GM12878 (cell line): ENCODE results near the gene SLC37A3.

Experiments used
- HDGF ChIP-seq: fragments of 450-650 bp; IDR thresholded peaks from 2 replicates; pipeline ENCODE4 v1.6.1; 2016; ENCODE audit warnings: antibody characterized with exemption
- JUND ChIP-seq: IDR thresholded peaks from 2 replicates; pipeline ENCODE4 v1.6.1; 2012; ENCODE audit warnings: low read depth, mild to moderate bottlenecking, low read length, improper control_type of control experiment, moderate library complexity
- POLR2AphosphoS5 ChIP-seq: IDR thresholded peaks from 2 replicates; pipeline ENCODE4 v1.6.1; 2011; ENCODE audit warnings: mild to moderate bottlenecking, low read length, inconsistent platforms
- RFX5 ChIP-seq: IDR thresholded peaks from 2 replicates; pipeline ENCODE4 v1.6.1; 2011; ENCODE audit warnings: low read depth, low read length, improper control_type of control experiment
- TF ChIP-seq, protein P1 (sequence below), 3 experiments: IDR thresholded peaks in 2 of 3; conservative IDR thresholded peaks in 1 of 3; 2 replicates each; pipeline ENCODE4 v1.5.1; 2011; ENCODE audit warnings: low read depth in 3 of 3, low read length in 3 of 3, mild to moderate bottlenecking in 3 of 3, control low read depth in 2 of 3, moderate library complexity in 2 of 3, inconsistent platforms in 1 of 3, mixed read lengths in 1 of 3; ENCODE audit not compliant: control insufficient read depth in 2 of 3, insufficient read depth in 1 of 3; ENCODE audit errors: extremely low read depth in 1 of 3

DNA sequence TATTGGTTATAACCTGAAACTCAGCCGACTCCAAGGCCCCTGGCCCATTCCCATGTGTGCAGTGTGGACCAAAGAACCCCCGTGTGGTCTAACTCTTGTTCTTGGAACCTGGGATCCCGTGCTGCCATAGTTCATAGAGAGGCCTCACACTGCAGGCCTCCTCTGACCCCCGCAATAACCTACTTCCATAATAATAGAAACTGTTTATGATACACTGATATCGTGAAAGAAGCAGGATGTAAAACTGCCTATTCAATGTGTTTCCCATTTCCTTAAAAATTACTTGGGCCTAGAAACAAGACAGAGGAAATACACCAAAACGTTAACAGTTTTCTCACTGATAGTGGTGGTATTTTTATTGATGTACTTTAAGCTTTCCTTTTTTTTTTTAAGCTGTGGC is 112.4 kb downstream of the SLC37A3 start:
- TF ChIP-seq, protein P1, sequence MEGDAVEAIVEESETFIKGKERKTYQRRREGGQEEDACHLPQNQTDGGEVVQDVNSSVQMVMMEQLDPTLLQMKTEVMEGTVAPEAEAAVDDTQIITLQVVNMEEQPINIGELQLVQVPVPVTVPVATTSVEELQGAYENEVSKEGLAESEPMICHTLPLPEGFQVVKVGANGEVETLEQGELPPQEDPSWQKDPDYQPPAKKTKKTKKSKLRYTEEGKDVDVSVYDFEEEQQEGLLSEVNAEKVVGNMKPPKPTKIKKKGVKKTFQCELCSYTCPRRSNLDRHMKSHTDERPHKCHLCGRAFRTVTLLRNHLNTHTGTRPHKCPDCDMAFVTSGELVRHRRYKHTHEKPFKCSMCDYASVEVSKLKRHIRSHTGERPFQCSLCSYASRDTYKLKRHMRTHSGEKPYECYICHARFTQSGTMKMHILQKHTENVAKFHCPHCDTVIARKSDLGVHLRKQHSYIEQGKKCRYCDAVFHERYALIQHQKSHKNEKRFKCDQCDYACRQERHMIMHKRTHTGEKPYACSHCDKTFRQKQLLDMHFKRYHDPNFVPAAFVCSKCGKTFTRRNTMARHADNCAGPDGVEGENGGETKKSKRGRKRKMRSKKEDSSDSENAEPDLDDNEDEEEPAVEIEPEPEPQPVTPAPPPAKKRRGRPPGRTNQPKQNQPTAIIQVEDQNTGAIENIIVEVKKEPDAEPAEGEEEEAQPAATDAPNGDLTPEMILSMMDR (IDR thresholded peaks at IDR 0.05 in 2 of 3, conservative IDR thresholded peaks at IDR 0.05 in 1 of 3; ENCODE audit: control insufficient read depth in 2 of 3, extremely low read depth in 1 of 3, insufficient read depth in 1 of 3, low read depth in 3 of 3, low read length in 3 of 3) = no peak
- TF ChIP-seq POLR2AphosphoS5 (no peak), HDGF (no peak), RFX5 (no peak), JUND (no peak)
